Gastroesophageal sphincter (tissue), 3 donors: Measurements from ENCODE around the gene RASSF7.

ENCODE experiments used
- EP300 ChIP-seq: sonication (generic); formaldehyde crosslinking; IDR thresholded peaks from one replicate; pipeline ENCODE4 v1.6.1; 2017; ENCODE audit warnings: antibody characterized with exemption, mild to moderate bottlenecking
- POLR2A ChIP-seq, 2 donors: fragments of 450-650 bp; IDR thresholded peaks; one replicate each; pipeline ENCODE4 v1.6.1; 2017; ENCODE audit warnings: antibody characterized with exemption in 2 of 2, mild to moderate bottlenecking in 2 of 2, moderate library complexity in 1 of 2
- POLR2AphosphoS5 ChIP-seq: sonication (generic); formaldehyde crosslinking; IDR thresholded peaks from one replicate; pipeline ENCODE4 v1.6.1; 2017; ENCODE audit warnings: antibody characterized with exemption
- TF ChIP-seq, protein P1 (sequence below), 4 experiments: fragments of 200-600 bp in 2 of 4; fragments of 450-650 bp in 2 of 4; sonication (generic) in 1 of 4; IDR thresholded peaks; one replicate each; pipeline ENCODE4 v1.5.1; 2017 to 2019; ENCODE audit warnings: antibody characterized with exemption in 4 of 4, mild to moderate bottlenecking in 2 of 4, moderate library complexity in 2 of 4

DNA sequence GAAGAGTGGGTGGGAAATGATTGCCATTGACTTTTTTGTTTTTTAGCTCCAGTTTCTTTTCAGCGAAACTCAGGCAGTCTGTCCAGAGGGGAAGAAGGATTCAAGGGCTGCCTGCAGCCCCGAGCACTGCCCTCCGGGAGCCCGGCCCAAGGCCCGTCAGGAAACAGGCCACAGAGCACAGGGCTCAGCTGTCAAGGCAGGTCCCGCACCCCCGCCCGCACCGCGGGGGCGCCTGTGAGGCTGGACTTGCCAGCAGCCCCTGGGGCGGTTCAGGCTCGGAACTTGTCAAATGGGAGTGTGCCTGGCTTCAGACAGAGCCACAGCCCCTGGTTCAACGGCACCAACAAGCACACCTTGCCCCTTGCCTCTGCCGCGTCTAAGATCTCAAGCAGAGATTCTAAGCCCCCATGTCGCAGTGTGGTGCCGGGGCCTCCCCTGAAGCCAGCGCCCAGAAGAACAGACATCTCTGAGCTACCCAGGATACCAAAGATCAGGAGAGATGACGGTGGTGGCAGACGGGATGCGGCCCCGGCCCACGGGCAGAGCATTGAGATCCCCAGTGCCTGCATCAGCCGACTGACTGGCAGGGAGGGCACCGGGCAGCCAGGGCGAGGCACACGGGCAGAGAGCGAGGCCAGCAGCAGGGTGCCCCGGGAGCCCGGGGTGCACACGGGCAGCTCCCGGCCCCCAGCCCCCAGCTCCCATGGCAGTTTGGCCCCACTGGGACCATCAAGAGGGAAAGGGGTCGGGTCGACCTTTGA is 46.4 kb downstream of the RASSF7 start:
- TF ChIP-seq, protein P1, sequence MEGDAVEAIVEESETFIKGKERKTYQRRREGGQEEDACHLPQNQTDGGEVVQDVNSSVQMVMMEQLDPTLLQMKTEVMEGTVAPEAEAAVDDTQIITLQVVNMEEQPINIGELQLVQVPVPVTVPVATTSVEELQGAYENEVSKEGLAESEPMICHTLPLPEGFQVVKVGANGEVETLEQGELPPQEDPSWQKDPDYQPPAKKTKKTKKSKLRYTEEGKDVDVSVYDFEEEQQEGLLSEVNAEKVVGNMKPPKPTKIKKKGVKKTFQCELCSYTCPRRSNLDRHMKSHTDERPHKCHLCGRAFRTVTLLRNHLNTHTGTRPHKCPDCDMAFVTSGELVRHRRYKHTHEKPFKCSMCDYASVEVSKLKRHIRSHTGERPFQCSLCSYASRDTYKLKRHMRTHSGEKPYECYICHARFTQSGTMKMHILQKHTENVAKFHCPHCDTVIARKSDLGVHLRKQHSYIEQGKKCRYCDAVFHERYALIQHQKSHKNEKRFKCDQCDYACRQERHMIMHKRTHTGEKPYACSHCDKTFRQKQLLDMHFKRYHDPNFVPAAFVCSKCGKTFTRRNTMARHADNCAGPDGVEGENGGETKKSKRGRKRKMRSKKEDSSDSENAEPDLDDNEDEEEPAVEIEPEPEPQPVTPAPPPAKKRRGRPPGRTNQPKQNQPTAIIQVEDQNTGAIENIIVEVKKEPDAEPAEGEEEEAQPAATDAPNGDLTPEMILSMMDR (IDR thresholded peaks at IDR 0.05) = no peak
- TF ChIP-seq EP300 (no peak), POLR2A (IDR thresholded peaks at IDR 0.05) (no peak), POLR2AphosphoS5 (no peak)
